HG03439 (cell line): ENCODE results near the gene LLGL1.

Experiments
- ATAC-seq: cut with Tn5 transposase; IDR thresholded peaks from one replicate; pipeline ENCODE4 v1.9.1; 2021; ENCODE audit warnings: mild to moderate bottlenecking, moderate library complexity; ENCODE audit not compliant: unreplicated experiment

LLGL1 gene

GRCh38 chr17:18267927-18268711 is 42.7 kb downstream of the LLGL1 start:
- no peak for ATAC-seq

GRCh38 chr17:18270046-18270931 is 44.9 kb downstream of the LLGL1 start:
- no peak for ATAC-seq

GRCh38 chr17:18277076-18277475 is 51.6 kb downstream of the LLGL1 start:
- ATAC-seq = no peak

- no peak for ATAC-seq
These were observed 53.4 kb downstream of the LLGL1 start for GRCh38 chr17:18278867-18279266.

GRCh38 chr17:18280249-18280648 is 54.8 kb downstream of the LLGL1 start:
- no peak for ATAC-seq

GRCh38 chr17:18280766-18281371 is 55.4 kb downstream of the LLGL1 start:
- ATAC-seq = no peak

- ATAC-seq = no peak
These were observed 56.4 kb downstream of the LLGL1 start for GRCh38 chr17:18281788-18282187.

- no peak for ATAC-seq
These were observed 59.9 kb downstream of the LLGL1 start for GRCh38 chr17:18285296-18285695.

GRCh38 chr17:18291718-18292540 is 66.5 kb downstream of the LLGL1 start:
- no peak for ATAC-seq
